Erythroblast (primary cell): ENCODE measurements around the gene CLRN1.

Source experiments
- GATA1 ChIP-seq: IDR thresholded peaks from 2 replicates; pipeline ENCODE4 v1.6.1; 2011; ENCODE audit warnings: low read depth, mild to moderate bottlenecking, control low read depth, low read length, moderate library complexity
- POLR2A ChIP-seq: IDR thresholded peaks from 2 replicates; pipeline ENCODE4 v1.6.1; 2011; ENCODE audit warnings: mild to moderate bottlenecking, low read length

DNA sequence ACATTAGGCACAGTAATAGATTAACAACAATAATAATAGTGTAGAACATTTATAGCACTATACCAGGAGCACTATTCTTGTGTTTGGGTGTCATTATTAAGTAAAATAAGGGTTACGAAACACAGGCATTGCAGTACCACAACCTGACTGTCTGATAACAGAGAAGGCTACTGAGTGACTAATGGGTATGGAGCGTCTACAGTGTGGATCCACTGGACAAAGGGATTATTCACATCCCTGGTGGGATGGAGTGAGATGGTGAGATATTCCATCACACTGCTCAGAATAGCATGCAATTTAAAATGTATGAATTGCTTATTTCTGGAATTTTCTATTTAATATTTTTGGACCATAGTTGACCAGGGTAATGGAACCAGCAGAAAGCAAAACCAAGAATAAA, 85.5 kb downstream of the CLRN1 start:
- no peak for TF ChIP-seq POLR2A
- TF ChIP-seq GATA1: no peak
